Loucy (cell line): Measurements from ENCODE around the gene LUM.

ENCODE experiments used
- CTCF ChIP-seq: fragments of 200-600 bp; sonication (generic); conservative IDR thresholded peaks from 2 replicates; pipeline ENCODE4 v1.5.1; 2014; ENCODE audit warnings: mild to moderate bottlenecking, antibody characterized with exemption, low read length
- EZH2phosphoT487 ChIP-seq: fragments of 200-600 bp; IDR thresholded peaks from 2 replicates; pipeline ENCODE4 v1.6.1; 2018; ENCODE audit warnings: antibody characterized with exemption, mild to moderate bottlenecking, moderate library complexity, borderline replicate concordance

GRCh38 chr12:91078501-91078900 lies 32.8 kb downstream of the LUM start:
- TF ChIP-seq CTCF (no peak), EZH2phosphoT487 (no peak)
